ENCODE data around the gene PDGFD.
"Not testable (repeated sequence)": the region's sequence is repeated elsewhere in the genome, so short reads cannot be mapped to it uniquely, and the experiment has no call there.

Gene PDGFD

DNA sequence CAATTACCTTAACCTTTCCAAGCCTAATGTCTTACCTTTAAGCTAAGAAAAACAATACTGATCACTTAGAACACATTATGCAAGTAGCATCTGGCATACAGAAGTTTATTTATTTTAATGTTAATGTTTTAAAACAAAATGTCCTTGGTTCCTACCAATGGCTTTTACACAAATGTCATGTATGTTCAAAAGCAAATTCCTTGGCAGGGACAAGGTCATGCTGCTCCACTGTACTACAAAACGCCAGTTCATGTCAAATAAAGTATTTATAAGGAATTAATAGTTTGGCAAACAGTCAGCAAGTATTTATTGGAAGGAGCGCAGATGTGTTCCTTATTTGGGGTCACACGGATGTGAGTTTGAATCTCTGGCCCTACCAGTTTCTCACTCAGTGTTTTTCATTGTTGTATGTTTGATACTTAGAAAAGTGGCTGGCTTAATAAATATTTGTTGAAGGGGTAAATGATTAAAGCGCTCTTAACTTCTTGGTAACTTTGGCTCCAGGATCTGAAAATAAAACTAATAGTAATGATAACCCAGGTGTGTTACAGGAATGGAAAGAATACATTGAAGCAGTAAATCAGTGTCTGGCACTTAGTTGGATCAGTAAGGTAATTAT, 108.9 kb downstream of the PDGFD start:
- no peak for DNase-seq (ENCODE audit: low read depth)

GRCh38 chr11:104053743-104054478, 110.0 kb downstream of the PDGFD start:
- DNase-seq (ENCODE audit: low read depth) = no peak

DNA sequence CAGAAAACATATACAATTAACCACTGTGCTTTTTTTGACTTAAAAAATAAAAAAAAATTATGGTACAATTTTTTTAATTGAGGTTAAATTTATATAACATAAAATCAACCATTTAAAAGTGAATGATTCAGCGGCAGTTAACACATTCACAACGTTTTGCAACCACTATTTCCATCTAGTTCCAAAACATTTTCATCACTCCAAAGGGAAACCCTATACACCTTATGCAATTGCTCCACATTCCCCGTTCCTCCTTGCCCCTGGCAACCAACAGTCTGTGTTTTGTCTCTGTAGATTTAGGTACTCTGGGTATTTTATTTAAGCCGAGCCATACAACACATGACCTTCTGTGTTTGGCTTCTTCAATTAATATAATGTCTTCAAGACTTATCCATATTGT, 112.2 kb downstream of the PDGFD start:
- no peak for DNase-seq (ENCODE audit: low read depth)

GRCh38 chr11:104049116-104049515, 114.8 kb downstream of the PDGFD start:
- no peak for DNase-seq (ENCODE audit: low read depth)

- not testable (repeated sequence) for DNase-seq (ENCODE audit: low read depth)
Measured at GRCh38 chr11:104046858-104047257, 117.1 kb downstream of the PDGFD start.

- no peak for DNase-seq (ENCODE audit: low read depth)
Measured at GRCh38 chr11:104046331-104046730, 117.6 kb downstream of the PDGFD start.

GRCh38 chr11:104043678-104044239, 120.2 kb downstream of the PDGFD start:
- no peak for DNase-seq (ENCODE audit: low read depth)

DNA sequence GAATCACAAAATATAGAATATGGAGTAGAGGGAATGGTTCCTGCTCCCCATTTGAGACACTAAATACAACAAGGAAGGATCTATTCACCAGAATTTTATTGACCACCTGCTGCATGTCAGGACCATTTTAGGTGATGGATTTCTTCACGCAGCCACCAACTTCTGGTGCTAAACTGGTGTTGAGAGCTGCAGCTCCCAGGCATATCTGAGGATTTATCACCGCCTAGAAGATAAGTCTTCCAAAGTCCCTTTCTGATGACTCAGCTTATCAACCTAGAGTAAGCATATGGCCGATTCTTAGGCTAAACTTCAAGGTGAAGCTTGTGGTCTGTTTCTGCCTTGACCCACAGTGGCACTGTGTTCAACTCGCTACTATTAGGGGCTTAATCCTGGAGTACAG, 120.8 kb downstream of the PDGFD start:
- no peak for DNase-seq (ENCODE audit: low read depth)

DNA sequence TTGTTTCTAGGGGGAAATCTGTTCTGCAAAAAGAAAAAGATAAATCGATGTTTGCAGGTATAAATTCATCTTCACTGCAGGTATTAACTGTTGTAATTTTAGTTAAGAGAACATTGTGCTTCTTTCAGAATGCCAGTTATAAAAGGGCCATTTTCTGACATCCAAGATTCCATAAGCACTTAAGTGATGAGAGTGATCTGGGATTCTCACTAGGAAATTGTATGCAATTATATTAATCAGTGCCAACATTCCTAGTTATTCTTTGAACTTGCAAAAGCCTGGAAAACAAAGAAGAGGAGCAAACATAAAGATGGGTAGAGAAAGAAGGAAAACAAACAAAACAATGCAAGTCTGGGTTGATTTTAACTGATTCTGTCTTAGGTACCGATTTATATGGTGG, 122.2 kb downstream of the PDGFD start:
- DNase-seq (ENCODE audit: low read depth) = no peak

DNA sequence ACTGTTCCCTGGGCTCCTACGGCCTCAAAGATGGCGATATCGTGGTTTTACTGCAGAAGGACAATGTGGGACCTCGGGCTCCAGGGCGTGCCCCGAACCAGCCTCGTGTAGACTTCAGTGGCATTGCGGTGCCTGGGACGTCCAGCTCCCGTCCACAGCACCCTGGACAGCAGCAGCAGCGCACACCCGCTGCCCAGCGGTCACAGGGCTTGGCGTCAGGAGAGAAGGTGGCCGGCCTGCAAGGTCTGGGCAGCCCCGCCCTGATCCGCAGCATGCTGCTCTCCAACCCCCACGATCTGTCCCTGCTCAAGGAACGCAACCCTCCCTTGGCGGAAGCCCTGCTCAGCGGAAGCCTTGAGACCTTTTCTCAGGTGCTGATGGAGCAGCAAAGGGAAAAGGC, 127.0 kb downstream of the PDGFD start:
- no peak for DNase-seq (ENCODE audit: low read depth)

- DNase-seq (ENCODE audit: low read depth) = no peak
Measured at GRCh38 chr11:104036588-104036987, 127.4 kb downstream of the PDGFD start, which contains the start of gene DDI1. Gene DDI1, plus strand, starts transcription at chr11:104036640. Its CDS starts 183 bp downstream, at chr11:104036823.

- no peak for DNase-seq (ENCODE audit: low read depth)
Measured at GRCh38 chr11:104033561-104033960, 130.4 kb downstream of the PDGFD start.

DNA sequence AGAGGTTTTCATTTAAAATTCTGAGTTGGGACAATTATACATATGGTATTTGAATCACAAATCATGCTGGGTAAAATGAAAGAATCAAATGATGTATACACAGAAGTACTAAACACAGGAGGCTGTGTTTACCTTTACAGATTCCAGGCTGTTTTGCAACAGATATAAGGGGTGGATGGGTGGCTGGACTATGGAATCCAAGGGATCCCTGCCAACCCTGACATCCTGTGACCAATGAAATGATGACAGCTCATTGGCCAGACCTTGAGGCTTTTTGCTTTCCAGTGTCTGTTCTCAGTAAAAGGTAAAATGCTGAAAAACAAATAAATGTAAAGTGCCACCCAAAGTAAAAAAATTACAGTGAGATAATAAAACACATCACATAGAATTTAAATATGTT, 130.8 kb downstream of the PDGFD start:
- no peak for DNase-seq (ENCODE audit: low read depth)

DNA sequence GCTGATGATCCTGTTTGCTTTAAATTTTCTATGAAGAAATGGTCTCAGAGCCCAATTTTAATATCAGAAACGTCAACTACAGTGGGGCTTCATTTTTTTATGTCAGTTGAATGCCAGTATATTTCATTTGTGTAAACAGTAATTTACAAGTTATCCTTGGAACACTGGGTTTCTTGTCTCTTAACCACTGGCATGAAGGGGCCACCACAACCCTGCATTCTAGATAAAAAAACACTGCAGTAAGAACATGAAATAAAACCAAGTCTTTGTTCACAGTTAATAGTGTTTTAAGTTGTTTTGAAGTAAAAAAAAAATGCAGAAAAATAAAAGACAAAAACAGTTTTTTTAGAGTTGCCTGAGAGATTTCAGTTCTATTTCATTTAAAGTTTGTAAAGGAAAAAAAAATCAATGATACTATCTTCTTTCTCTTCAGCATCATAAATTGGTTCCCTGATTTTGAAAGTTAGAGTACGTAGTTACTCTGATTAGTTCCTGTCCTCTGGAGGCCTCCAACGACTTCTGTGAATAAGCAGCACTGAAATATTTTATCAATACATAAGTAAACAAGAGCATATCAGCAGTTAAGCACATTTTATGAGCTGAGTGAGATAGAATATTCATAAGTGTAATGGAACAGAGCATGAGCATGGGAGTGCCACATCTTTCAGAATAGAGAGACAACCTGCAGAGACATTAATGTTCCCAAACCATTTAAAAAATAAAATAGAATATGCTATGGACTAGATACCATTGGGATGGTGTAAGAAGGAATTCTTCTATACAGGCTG, 135.3 kb downstream of the PDGFD start:
- no peak for DNase-seq (ENCODE audit: low read depth)

GRCh38 chr11:104024572-104024971, 139.4 kb downstream of the PDGFD start:
- DNase-seq (ENCODE audit: low read depth) = no peak

GRCh38 chr11:104015649-104016415, 148.1 kb downstream of the PDGFD start:
- DNase-seq (ENCODE audit: low read depth) = no peak

DNA sequence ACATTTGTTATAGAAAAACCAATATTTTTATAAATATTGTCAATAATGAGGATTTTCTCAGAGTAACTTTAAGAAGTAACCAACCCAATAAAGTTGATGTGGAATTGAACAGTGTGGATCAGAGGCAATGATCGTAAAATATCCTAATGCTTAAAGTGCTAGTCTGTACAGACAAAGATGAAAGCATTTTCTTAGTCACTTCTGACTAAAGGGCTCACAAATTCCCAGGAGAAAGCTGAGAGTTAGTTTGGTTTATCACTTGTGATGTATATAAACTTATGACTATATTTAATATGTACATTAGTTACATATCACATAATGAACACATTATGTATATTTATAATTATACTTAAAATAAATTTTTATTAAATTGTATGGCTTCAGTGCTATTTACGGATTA, 152.9 kb downstream of the PDGFD start:
- DNase-seq (ENCODE audit: low read depth) = no peak

GRCh38 chr11:104009744-104010143, 154.2 kb downstream of the PDGFD start:
- no peak for DNase-seq (ENCODE audit: low read depth)

DNA sequence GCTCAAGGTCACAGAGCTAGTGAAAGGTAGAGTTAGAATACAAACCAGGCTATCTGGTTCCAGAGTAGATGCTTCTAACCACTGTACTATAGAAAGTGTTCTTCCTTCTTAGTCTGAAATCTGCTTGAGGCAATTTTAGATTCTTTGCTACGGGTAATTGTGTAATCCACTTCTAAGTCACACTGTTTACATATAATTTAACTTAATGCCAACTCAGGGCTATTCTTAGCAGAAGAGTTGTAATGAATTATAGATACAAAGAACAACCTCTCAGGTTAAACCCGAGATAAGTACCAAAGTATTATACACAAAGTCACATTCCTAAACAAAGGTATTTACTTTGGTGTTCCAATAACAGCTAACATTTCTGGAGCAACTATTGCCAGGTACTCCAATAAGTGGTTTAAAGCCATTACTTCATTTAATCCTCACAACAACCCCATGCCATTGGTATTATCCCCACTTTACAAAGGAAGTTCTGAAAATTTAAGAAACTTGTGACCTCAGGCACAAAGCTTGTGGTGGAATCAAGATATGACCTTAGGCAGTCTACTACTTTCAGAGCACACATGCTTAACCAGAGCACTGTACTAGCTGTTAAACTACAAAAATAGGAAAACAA, 158.6 kb downstream of the PDGFD start:
- DNase-seq (ENCODE audit: low read depth) = no peak

DNA sequence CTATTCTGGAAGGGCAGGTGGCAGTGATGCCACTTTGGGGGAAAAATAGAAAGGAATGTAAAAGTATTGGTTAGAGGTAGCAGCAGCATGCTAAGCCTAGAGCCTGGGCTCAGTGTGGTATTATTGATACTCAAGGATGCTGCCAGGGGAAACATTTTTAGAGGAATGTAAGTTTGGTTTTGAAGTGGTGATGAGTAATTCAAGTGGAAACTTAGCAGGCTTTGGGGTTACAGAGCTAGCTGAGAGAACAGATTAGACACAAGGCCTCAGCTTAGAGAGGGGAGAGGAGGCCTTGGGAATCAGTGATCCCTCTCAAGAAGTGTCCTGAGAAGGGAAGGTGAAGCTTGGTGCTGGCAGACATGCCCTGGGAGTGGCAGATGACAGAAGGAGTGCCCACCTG, 160.5 kb downstream of the PDGFD start:
- no peak for DNase-seq (ENCODE audit: low read depth)

GRCh38 chr11:104001561-104002056, 162.3 kb downstream of the PDGFD start:
- no peak for DNase-seq (ENCODE audit: low read depth)

Data from activated gamma-delta T cell treated with anti-CD3 and anti-CD28 coated beads, Interleukin-2, amount 50 U/mL, for 16 hours (primary cell).